Ishikawa (cell line): ENCODE measurements around the gene PSMB1.

Experiments used
- EP300 ChIP-seq: IDR thresholded peaks from 2 replicates; pipeline ENCODE4 v1.6.1; 2012; ENCODE audit warnings: borderline replicate concordance
- FOXM1 ChIP-seq: IDR thresholded peaks from 2 replicates; pipeline ENCODE4 v1.6.1; 2012; ENCODE audit warnings: low read depth, borderline replicate concordance
- TAF1 ChIP-seq: IDR thresholded peaks from 2 replicates; pipeline ENCODE4 v1.6.1; 2012; ENCODE audit warnings: low read depth, mild to moderate bottlenecking
- YY1 ChIP-seq: IDR thresholded peaks from 2 replicates; pipeline ENCODE4 v1.6.1; 2012; ENCODE audit warnings: low read depth
- TF ChIP-seq, protein P1 (sequence below): IDR thresholded peaks from 2 replicates; pipeline ENCODE4 v1.6.1; 2012

DNA sequence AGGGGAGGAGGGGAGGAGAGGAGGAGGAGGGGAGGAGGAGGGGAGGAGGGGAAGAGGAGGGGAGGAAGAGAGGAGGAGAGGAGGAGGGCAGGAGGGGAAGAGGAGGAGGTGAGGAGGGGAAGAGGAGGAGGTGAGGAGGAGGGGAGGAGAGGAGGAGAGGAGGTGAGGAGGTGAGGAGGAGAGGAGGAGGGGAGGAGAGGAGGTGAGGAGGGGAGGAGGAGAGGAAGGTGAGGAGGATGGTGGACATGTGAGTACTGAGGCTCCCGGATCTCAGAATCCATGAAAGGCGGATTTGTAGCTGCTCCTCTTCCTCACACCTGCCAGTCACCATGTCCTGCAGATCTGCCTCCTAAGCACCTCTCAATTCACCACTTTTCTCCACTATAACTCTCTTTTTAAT, 59.8 kb downstream of the PSMB1 start:
- TF ChIP-seq TAF1 (no peak), YY1 (no peak), EP300 (no peak), FOXM1 (no peak)
- TF ChIP-seq, protein P1, sequence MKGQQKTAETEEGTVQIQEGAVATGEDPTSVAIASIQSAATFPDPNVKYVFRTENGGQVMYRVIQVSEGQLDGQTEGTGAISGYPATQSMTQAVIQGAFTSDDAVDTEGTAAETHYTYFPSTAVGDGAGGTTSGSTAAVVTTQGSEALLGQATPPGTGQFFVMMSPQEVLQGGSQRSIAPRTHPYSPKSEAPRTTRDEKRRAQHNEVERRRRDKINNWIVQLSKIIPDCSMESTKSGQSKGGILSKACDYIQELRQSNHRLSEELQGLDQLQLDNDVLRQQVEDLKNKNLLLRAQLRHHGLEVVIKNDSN: no peak
